ENCODE data around the gene MOCS3. TPM values are rescaled to one million over a fixed set of nuclear protein-coding genes. Genes with fewer than 3 reads are reported as not detected.

The MOCS3 gene
- total and polyA plus RNA-seq, 2 donors from 2014 or later: 1.9 to 5.1 TPM

GRCh38 chr20:50932016-50932485 lies 26.6 kb upstream of the MOCS3 start:
- DNase-seq: no peak
- H3K27me3 ChIP-seq (ENCODE audit: control insufficient read depth, insufficient read depth, low read length): no peaks in the 10 kb centered on the region

GRCh38 chr20:50932691-50933280 lies 25.8 kb upstream of the MOCS3 start:
- Histone ChIP-seq H3K4me1 (ENCODE audit: control insufficient read depth in 2 of 3, insufficient read depth in 2 of 3, low read depth in 1 of 3, low read length in 3 of 3) (peaks cover 3 to 15% (median 12%) of the 10 kb centered on the region in 3 donors), H3K36me3 (ENCODE audit: control insufficient read depth in 2 of 3, insufficient read depth in 3 of 3, low read length in 3 of 3) (peaks cover 0 to 13% (median 8%) of the 10 kb centered on the region in 3 donors), H3K9me3 (ENCODE audit: control insufficient read depth in 2 of 3, insufficient read depth in 1 of 3, low read length in 3 of 3) (no peaks in the 10 kb centered on the region), H3K27me3 (ENCODE audit: control insufficient read depth, insufficient read depth, low read length) (no peaks in the 10 kb centered on the region), H3K4me3 (ENCODE audit: low read length in 3 of 3) (no peak overlapping the region), H3K27ac (ENCODE audit: low read depth in 2 of 2, low read length in 2 of 2) (no peak overlapping the region), H3K9ac (ENCODE audit: low read length in 3 of 3) (no peak overlapping the region)
- intact Hi-C loops (cut with DNase I): no loop called here
- DNase-seq (no peak), FAIRE-seq (no peak)
- TF ChIP-seq CTCF (IDR thresholded peaks at IDR 0.05; ENCODE audit: borderline replicate concordance, extremely low read depth, insufficient read depth): no peak

More at GRCh38 chr20:50932016-50932485, 26.6 kb upstream of the MOCS3 start:
- no peak for FAIRE-seq
- H3K4me1 ChIP-seq (ENCODE audit: control insufficient read depth in 2 of 3, insufficient read depth in 2 of 3, low read depth in 1 of 3, low read length in 3 of 3): peaks cover 3 to 15% (median 12%) of the 10 kb centered on the region in 3 donors
- H3K36me3 ChIP-seq (ENCODE audit: control insufficient read depth in 2 of 3, insufficient read depth in 3 of 3, low read length in 3 of 3): peaks cover 0 to 13% (median 8%) of the 10 kb centered on the region in 3 donors
- H3K4me3 ChIP-seq (ENCODE audit: low read length in 3 of 3): peak overlapping the region in 2 of 3 donors; percentile 22 to 66
- intact Hi-C loops (cut with DNase I): no loop called here
- peak overlapping the region; percentile 100 for H3K27ac ChIP-seq (ENCODE audit: low read depth in 2 of 2, low read length in 2 of 2)
- H3K9ac ChIP-seq (ENCODE audit: low read length in 3 of 3): peak overlapping the region in 2 of 3 donors; percentile 11 to 76
- H3K9me3 ChIP-seq (ENCODE audit: control insufficient read depth in 2 of 3, insufficient read depth in 1 of 3, low read length in 3 of 3): no peaks in the 10 kb centered on the region
- no peak for TF ChIP-seq CTCF (IDR thresholded peaks at IDR 0.05; ENCODE audit: borderline replicate concordance, extremely low read depth, insufficient read depth)

- Histone ChIP-seq H3K9me3 (ENCODE audit: control insufficient read depth in 2 of 3, insufficient read depth in 1 of 3, low read length in 3 of 3) (no peaks in the 10 kb centered on the region), H3K9ac (ENCODE audit: low read length in 3 of 3) (no peak overlapping the region), H3K4me1 (ENCODE audit: control insufficient read depth in 2 of 3, insufficient read depth in 2 of 3, low read depth in 1 of 3, low read length in 3 of 3) (peaks cover 2 to 11% (median 7%) of the 10 kb centered on the region in 3 donors), H3K36me3 (ENCODE audit: control insufficient read depth in 2 of 3, insufficient read depth in 3 of 3, low read length in 3 of 3) (peaks cover 0 to 13% (median 8%) of the 10 kb centered on the region in 3 donors), H3K27ac (ENCODE audit: low read depth in 2 of 2, low read length in 2 of 2) (no peak overlapping the region), H3K27me3 (ENCODE audit: control insufficient read depth, insufficient read depth, low read length) (no peaks in the 10 kb centered on the region), H3K4me3 (ENCODE audit: low read length in 3 of 3) (no peak overlapping the region)
- no peak for FAIRE-seq
- intact Hi-C loops (cut with DNase I): no loop called here
- no peak for TF ChIP-seq CTCF (IDR thresholded peaks at IDR 0.05; ENCODE audit: borderline replicate concordance, extremely low read depth, insufficient read depth)
- DNase-seq: no peak
Measured at GRCh38 chr20:50933589-50933988, 25.0 kb upstream of the MOCS3 start.

Data from kidney (tissue), 14 donors.